H1 (cell line): ENCODE data around the gene TMEM163.

Source experiments
- MAX ChIP-seq: IDR thresholded peaks from 2 replicates; pipeline ENCODE4 v1.6.1; 2012; ENCODE audit warnings: inconsistent platforms
- TAF1 ChIP-seq: IDR thresholded peaks from 2 replicates; pipeline ENCODE4 v1.6.1; 2011; ENCODE audit warnings: mild to moderate bottlenecking, low read depth, low read length

- TF ChIP-seq MAX (no peak), TAF1 (no peak)
Observed at GRCh38 chr2:134507697-134508096, 211.1 kb downstream of the TMEM163 start.
